NCI-H2081 treated with DMSO at 0.1 percent for 48 hours (cell line): ENCODE data around the gene GRIFIN.
A peak's percentile ranks its signal among the peaks of the same experiment; 100 is the strongest.

Experiments
- DNase-seq: peaks from one replicate; lab custom pipeline; 2025; lab: John Stamatoyannopoulos, UW

GRIFIN gene

GRCh38 chr7:2512713-2513112 is 36.5 kb upstream of the GRIFIN start:
- no peak for DNase-seq

- DNase-seq, result no peak
Measured at GRCh38 chr7:2512179-2512661, 36.0 kb upstream of the GRIFIN start.

DNA sequence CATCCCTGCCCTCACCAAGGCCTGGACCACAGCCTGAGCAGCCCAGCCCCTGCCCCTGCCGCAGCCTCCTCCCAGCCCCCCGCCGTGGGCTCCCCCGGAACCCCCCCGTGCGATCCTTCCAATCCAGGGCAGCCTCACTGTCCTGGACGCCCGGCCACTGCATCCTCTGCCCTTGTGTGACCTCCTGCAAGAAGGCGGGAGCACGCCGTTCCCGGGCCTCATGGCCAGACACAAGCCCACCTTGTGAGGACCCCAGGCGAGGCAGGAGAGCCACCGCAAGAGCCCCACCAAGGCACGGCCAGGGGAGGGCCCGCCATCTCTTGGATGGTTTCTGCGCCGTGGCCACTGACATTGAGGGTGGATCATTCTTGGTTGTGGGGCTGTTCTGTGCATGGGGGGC is 35.6 kb upstream of the GRIFIN start:
- DNase-seq, result no peak

DNA sequence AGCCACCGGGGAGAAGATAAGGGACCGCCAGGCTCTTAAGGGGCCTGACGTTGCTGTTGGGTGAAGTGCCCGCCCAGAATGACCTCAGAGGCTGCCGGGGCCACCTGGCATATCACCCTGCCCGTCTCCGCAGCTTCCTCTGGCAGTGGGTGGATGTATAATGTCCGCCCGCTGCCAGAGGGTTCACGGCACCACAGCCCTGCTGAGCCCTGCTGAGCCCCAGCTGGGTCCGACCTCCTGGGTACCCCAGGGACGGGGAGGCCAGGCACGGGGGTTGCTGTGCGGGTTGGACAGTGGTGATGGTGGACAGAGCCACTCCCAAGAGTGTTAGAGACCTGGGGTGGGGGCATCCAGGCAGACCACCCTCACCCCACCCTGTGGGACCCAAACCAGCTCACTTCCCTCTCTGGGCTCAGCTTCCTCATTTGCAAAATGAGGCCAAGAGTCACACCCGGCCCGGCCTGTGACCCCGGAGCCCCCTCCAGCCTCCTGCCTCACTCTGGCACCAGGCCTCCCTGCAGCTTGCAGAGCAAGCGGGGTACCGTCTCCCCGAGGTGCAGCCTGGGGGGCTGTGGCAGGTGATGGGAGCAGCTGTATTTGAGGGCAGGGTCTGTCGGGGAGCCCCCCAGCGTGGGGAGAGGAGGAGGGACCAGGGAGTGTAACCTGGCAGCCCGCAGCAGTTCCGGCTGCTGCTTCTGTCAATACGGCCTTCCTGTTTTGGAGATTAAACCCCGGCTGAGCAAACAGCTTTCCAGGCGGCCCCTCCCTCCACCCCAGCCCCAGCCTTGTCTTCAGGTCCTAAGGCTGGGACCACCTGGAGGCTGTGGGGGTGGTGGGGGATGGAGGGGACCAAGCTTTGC is 34.9 kb upstream of the GRIFIN start:
- DNase-seq, result peak; percentile 39

- no peak for DNase-seq
Measured at GRCh38 chr7:2510130-2510776, 34.1 kb upstream of the GRIFIN start.

GRCh38 chr7:2509298-2509906 is 33.2 kb upstream of the GRIFIN start:
- no peak for DNase-seq

- no peak for DNase-seq
Measured at GRCh38 chr7:2508327-2509215, 32.4 kb upstream of the GRIFIN start.

GRCh38 chr7:2507917-2508306 is 31.7 kb upstream of the GRIFIN start:
- no peak for DNase-seq

DNA sequence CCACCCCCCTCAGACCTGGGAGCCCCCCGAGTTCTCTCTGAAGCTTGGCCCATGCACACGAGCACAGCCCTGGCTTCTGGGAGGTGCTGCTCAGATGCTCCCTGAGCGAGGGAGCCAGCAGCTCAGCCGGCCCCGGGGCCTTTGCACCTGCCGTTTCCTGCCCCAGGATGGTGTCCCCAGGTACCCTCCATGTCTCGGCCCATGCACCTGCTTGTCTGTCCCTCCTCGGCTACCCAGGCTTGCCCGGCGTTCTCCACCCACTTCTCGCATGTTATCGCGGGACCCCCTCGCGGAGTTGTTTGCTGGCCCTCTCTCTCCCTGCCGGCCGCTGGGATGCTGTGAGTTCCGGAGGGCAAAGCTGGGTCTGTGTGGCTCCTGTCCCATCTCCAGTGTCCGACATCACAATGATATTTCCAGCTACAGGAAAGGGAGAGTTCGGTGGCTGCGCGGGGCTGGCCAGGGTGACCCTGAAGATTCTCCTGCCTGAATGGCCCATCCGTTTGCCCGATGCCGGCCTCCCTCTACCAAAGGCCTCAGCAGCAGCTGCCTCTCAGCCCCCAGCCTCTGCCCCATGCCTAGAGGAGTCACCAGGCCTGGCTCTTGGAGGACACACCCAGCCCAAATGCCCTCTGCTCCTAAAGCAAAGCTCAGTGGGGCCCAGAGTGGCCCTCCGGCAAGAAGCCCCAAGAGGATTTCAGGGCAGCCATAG is 31.2 kb upstream of the GRIFIN start:
- no peak for DNase-seq

GRCh38 chr7:2505401-2505800 is 29.2 kb upstream of the GRIFIN start:
- no peak for DNase-seq

DNA sequence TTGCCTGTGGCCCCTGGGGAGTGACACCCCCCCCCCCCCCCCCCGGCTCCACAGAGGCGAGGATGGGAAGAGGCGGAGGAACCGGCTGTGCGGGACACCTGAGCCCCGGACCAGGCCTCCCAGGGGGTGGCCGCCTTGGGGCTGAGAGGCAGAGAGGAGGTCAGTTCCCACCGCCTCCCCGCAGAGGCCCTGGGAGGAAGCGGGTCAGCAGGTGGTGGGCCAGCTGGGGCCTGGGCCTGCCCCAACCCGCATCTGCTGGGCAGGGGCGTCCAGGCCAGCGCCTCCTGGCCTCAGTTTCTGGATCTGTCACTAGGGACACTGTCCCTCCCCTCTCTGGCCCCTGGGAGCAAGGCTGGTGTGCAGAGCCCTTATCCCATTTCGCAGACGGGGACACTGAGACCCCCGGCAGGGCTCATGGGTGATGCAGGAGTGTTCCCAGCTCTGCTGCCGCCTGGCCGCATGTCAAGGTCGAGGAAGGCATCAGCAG is 28.7 kb upstream of the GRIFIN start:
- no peak for DNase-seq

GRCh38 chr7:2504128-2504888 is 28.1 kb upstream of the GRIFIN start:
- no peak for DNase-seq

- no peak for DNase-seq
Measured at GRCh38 chr7:2503056-2503941, 27.1 kb upstream of the GRIFIN start.

DNA sequence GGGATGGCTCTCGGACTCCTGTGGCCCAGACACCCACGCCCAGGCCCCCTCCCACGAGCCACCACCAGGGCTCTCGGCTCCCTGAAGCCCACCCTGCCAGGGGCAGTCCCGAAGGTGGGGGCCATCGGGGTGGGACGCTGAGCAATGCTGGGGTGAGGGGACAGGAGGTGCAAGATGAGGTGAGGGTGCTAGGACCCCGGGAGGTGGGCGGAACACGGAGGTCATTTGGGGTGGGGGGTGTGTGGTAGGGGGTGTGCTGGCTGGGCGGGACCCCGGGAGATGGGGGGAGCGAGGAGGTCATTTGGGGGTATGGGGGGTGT is 26.4 kb upstream of the GRIFIN start:
- no peak for DNase-seq

GRCh38 chr7:2501947-2502646 is 25.9 kb upstream of the GRIFIN start:
- DNase-seq, result no peak

DNA sequence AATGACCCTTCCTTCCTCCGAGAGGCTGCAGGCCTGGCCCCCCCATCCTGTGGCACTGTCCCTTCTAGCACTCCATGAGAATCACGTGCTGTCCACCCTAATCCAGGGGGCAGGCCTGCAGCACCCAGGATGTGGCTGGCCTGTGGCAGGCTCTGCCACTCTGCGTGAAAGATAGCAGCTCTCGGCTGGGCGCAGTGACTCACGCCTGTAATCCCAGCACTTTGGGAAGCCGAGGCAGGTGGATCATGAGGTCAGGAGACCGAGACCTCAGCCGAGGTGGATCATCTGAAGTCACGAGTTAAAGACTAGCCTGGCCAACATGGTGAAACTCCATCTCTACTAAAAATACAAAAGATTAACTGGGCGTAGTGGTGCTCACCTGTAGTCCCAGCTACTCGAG is 24.5 kb upstream of the GRIFIN start:
- DNase-seq, result no peak

- no peak for DNase-seq
Measured at GRCh38 chr7:2499719-2500430, 23.7 kb upstream of the GRIFIN start.

DNA sequence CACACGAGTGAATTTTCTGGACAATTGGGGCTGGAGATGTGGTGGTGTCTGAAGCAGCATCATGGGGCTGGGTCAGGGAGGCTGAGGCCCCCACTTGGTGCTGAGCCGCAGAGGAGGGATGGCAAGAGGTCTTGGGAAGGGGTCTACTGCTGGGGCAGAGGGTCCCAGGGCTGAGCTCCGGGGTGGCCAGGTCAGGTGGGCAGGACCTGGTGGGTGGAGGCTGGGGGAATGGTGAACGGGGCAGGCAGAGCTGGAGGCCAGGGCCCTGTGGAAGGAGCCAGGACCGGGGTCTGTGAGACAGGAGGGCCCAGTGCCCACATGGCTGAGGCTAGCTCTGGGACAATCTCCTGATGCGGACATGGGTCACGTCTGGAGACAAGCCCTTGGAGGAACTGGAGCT is 23.0 kb upstream of the GRIFIN start:
- no peak for DNase-seq
